NCI-H2196 treated with DMSO at 0.1 percent for 48 hours (cell line): Measurements from ENCODE around the gene MINDY4.
"Not testable (repeated sequence)": the region's sequence is repeated elsewhere in the genome, so short reads cannot be mapped to it uniquely, and the experiment has no call there.

Source experiments
- DNase-seq: peaks from one replicate; lab custom pipeline; 2025; ENCODE audit not compliant: unreplicated experiment; lab: John Stamatoyannopoulos, UW

MINDY4 gene

DNA sequence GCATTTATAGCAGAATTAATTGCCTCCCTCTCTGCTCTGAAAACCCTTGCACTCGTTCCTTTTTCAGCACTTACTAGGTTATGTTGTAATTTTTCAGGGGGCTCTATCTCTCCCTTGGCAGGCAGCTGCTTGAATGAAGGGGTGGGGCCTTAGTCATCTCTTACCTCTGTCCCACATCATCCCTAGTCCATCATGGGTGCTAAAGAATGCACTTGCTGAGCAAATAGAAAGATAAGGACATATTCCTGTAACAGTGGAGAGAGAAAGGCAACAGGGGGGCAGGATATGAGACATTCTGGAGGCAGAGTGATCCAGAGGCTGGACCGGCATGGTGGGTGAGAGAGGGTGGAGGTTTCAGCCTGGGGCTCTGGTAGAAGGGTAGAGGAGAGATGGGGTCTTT, 60.0 kb downstream of the MINDY4 start:
- no peak for DNase-seq

DNA sequence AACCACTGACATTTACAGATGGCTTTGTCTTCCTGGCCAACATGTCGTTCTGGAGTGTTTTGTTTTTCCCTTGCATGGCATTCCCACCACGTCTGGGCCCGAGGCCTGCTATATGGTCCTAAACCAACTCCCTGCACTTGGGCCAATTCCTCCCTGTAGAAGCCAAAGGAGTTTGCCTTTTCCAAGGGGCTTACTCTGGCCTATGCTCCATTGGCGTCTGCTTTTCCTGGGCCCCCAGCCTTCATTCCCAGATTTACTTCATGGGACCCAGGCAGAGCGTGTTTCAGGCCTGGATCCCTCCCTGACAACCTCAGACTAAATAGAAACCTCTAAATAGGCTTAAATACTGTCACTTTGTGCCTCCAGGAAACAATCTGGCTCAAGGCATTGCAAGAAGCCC, 60.7 kb downstream of the MINDY4 start:
- DNase-seq, result no peak

DNA sequence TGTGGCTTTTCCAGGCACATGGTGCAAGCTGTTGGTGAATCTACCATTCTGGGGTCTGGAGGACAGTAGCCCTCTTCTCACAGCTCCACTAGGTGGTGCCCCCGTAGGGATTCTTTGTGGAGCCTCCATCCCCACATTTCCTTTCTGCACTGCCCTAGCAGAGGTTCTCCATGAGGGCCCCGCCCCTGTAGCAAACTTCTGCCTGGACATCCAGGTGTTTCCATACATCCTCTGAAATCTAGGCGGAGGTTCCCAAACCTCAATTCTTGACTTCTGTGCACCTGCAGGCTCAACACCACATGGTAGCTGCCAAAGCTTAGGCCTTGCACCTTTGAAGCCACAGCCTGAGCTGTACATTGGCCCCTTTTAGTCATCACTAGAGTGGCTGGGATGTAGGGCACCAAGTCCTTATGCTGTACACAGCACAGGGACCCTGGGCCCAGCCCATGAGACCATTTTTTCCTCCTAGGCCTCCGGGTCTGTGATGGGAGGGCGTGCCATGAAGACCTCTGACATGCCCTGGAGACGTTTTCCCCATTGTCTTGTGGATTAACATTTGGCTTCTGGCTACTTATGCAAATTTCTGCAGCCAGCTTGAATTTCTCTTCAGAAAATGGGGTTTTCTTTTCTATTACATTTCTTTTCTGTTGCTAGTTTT, 62.9 kb downstream of the MINDY4 start:
- not testable (repeated sequence) for DNase-seq

DNA sequence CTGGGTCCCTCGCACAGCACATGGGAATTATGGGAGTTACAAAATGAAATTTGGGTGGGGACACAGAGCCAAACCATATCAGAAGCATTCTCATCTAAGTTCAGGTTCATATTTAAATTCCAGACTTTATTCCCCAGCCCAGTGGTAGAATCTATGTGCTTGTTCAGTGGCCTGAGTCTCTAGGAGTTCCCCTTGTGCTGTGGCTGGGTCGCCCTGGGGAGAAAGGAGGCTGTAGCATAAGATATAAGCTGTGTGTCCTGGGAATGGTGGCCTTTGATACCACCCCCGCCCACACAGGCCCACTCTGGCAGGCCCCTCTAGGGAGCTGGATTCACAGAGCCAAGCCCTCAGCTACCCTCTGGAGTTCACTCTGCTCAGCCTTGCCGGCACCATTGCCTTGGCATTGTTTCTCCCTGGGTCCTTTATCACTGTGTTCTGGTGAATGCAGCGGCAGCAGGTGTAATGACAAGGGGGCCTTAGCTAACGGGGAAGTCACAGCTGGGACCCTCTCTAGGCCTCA, 64.2 kb downstream of the MINDY4 start:
- DNase-seq, result no peak

DNA sequence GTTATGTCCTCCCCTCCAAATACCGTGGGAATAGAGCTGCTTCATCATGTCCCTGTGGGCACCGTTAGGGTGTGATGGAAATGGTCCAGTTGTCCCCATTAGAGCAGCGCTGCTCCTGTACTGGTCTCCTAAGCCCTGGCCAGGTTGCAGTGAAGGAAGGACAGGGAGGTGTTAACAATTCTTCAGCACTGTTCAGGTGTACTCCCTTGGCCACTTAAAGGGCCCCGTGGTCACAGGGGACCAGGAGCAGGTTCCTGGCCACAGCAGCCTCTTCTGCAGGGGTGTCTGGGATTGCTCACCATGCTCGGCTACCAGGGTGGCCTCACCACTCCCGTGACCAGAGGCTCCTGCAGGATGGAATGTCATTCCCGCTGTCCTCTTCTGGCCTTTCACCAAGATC, 65.8 kb downstream of the MINDY4 start:
- no peak for DNase-seq

DNA sequence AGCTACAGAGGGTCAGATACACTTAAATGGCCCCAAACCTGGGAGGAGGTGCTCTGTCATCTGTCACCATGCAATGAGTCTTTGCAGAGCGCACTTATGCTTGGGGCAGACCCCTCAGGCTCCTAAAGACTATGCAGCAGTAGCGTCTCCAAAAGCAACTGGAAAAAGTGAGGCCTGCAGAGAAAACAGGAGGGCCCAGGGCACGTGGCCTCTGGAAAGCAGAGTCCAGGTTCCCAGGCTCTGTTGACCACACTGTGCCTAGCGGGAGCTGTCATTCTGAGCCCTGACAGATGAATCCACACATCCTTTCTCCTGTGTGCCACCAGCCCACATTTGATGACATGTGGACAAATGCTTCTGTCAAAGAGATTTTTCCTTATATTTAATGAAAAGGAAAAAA, 66.4 kb downstream of the MINDY4 start:
- DNase-seq, result no peak

DNA sequence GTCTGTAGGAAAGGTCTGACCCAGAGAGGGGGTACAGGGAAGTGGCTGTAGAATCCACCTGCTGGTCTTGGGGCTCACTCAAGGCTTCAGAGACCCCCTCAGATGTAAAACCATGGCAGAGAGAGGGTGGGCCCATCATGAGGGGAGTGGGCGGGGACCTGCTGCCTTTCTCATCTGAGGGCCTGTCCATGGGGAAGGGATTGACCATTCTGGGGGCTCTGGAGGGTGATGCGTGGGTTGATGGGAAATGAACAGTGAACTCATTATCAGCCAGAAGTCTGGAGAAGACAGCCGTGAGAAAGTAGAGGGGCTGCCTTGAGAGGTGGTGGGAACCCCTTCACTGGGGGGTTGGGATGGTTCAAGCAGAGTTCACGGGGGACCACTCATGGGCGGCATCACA, 66.8 kb downstream of the MINDY4 start:
- DNase-seq, result no peak

DNA sequence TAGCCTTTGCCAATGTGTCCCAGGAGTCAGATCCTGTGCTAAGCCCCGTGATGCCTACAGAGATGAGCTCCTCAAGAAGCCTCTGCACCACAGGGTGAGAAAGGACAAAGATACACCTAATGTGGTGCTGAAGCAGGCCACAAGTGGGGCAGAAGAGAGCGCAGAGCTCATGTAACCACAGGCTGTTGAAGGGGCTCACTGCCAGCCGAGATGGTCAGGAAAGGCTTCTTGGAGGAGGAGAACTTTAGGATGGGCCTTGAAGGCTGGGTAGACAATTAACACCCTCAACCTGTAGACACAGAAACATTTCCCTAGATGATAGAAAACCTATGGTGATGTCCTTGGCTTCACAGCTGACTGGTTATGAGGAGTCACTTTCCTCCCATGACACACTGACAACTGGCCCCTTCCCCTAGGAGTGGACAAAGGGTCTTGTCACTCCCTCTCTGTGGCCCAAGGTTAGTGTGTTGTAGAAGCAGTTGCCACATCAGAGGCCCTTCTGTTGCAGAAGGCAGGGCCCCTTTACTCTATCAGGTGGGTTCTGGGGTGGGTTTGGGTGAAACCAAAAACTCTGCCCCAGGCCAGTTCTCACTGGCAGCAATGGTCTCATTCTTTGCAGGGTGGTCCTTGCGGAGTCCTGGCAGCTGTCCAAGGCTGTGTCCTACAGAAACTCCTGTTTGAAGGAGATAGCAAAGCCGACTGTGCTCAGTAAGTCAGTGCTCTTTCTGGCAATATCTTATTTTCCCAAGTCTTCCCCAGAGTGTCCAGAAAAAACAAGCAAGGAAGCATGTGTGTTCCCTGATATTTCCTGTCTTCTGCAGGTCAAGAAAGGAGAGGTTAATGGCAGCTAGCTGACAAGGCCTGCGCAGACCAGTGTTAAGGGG, 69.2 kb downstream of the MINDY4 start:
- DNase-seq, result no peak

DNA sequence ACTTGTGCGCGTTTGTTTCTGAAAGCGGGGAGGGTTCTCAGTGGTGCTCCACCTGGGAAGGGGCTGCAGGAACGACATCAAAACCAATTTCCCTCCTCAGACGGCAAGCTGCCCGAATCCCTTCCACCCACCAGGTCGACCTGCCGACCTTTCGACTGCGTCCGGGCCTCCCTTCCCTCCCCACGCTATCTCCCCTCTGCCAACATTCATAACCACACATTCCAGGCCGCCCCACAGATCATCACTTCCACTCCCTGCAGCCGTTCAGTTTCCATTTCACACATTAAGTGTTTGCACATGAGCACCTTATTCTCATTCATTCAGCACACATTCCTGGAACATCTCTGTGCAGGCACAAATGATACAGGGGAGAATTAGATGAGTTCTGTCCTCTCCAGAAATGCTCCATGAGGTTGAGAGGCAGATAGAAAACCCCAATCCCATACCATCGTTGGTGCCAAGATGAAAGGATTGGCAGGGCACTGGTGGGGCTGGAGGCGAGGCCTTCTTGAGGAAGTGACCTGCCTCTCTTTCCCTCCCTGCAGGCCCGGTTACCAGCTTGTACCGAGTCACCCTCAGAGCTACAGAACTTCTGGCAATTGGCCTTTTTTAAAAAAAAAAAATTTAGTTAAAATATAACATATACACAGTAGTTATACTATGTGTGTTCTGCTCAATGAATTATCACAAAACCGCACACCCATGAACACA, 70.0 kb downstream of the MINDY4 start:
- no peak for DNase-seq

DNA sequence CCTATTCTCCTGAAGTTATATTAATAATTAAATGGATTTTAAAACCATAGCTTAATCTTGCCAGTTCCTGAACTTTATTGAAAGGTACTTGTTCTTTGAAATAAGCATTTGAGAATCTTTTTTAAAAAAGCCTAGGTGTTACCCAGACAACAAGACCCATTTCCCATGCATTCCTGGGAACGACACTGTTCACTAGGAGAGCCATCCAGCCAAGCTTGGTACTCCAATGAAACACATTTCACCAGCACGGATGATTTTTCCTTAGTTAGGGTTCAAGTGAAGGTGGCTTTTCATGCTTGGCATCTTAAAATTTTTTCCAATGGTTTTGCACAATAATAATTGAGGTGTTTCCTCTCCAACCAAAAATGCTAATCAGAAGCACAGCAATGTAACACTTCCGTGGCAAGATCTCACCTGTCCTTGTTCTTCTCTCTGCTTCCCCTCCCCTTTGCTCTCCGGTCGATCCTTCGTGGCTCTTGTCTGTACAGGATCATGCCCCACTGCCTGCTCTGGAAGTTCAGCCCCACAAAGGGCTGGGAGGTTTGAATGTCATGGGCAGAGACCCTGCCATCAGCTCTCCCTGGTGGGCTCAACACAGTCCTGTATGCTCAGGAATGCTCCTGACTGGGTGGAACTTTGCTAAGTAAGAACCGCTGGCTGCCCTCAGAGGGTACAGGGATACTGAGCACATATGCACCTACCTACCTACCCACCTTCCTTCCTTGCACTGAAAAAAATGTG, 70.8 kb downstream of the MINDY4 start:
- DNase-seq, result no peak

DNA sequence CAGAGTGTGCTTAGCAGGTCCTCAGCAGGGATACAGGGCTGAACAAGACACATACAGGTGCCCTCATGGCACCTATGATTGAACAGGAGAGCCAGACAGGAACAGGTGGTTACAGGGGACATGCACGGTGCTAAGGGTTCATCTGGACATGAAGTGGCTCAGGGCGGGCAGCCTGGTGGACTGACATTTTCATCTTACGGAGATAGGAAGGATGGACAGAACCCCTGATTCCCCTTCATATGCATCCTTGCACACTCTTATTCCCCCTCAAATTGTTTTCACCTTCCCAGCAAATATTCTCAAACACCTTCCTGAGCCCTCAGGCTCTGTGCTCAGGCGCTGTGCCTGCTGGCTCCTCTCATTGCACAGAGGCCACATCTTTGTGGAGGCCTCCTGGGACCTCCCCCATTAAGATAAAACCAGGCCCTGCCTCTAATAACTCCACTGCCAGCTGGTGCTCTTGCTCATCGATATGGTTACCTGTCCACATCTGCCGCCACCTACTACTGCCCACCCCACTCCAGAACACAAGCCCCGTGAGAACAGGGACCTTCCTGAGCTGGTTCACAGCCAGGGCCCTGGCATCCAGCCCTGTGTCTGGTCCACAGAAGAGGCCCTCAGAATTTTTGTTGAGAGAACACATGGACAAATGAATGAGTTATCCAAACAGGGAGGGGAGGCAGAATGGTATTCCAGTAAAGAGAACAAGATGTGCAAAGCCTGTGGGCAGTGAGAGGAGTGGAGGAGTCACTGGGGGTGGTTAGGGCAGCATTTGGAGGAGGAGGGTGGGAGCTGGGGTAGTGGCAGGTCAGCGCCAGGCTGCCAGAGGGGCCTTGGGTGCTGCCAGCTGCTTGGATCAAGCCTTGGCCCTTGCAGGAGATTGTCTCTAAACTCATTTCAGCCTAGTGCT, 71.6 kb downstream of the MINDY4 start:
- no peak for DNase-seq

DNA sequence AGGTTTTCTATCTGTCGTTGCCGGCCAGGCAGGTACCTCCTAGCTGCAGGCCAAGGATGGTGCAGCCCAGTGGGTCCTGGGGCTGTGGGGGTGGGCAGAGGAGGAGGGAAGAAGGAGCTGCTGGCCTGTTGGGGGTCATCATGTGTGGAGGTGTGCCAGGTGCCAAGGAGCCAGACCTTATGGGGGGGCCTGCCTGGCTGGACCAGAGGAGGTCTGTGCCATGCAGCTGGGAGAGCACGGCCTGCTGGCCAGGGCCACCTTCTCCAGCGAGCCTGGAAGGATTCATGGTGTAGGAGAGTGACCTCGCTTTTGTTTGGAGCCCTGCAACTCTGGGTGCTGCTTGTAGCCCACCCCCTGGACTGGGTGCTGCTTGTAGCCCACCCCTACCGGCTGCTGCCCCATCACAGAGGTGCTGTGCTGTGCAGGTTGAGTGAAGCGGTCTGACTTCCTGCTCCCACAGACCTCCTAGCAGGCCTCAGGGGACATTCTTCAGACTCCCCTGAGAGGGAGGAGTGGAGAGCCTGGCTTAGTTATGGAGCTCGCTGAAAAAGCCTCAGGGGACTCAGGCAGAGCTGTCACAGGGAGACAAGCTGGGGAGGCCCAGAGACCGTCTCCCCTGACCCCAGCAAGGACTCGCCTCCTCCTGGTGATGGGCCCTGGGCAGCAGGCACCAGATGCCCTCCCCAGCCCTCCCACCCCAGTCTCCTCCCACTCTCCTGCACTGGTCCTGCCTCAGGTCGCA, 72.7 kb downstream of the MINDY4 start:
- no peak for DNase-seq

DNA sequence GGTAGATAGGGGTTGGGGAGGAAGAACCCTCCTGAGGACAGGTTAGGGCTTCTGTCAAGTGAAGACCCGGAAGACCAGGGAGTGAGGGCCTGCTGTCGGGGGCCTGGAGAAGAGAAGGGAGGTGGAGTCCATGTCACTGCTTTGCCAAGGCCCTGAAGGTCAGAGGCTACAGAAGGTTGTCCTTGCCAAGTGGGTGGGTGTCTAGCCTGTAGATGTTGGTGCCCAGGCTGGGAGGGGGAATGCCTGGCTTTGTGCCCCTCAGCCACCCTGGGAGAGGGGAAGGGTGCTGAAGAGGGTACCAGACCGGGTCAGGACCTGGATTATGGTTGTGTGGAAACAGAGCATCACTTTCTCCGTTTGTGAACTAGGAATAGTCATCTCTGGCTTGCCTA, 73.3 kb downstream of the MINDY4 start:
- DNase-seq, result no peak

DNA sequence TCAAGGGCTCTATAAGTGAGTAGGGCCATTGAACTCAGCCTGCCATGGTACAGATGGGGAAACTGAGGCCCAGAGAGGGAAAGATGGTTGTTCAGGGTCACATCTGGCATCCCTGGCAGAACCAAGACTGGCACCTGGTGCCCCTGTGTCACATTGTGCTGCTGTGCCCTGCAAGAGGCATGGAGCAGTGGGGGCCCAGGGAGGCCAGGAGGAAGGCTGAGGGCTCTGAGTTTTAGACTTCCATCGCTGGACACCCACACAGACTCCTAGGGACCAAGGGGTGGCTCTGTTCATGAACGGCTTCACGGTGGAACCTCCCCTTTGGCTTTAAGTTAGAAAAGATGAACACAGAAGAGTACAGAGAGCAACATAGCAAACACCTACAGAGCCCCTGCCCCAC, 73.7 kb downstream of the MINDY4 start:
- no peak for DNase-seq

DNA sequence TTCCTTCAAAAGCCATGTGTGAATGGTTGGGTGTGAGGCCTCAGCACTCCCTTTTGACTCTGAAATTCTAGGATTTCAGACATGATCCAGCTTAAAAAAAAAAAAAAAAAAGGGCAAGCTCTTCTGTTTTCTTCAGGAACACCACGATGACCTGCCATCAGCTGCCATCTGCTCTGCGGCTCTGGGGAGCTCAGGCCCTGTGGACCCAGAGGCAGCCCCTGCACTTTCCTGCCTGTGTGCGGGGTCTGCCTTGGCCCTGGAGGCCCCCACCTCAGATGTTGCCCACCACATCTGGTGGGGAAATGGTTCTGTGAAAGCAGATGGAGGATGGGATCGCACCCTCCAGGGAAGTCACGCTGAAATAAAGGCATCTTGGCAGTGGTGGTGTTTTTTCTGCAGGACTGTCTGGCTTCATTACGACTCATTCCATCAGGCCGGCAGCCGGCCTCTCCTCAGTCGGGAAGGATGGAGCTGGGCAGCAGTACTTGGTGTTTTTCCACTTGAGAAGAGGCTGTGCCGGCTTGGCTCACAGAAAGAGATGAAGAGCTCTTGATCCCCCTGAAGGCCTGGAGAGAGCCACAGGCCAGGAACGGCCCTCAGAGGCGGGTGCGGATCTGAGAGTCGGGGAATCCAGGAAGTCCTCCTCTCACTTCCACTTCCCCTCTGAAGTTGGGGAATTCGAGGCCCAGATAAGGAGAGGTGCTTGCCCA, 74.4 kb downstream of the MINDY4 start:
- DNase-seq, result no peak

DNA sequence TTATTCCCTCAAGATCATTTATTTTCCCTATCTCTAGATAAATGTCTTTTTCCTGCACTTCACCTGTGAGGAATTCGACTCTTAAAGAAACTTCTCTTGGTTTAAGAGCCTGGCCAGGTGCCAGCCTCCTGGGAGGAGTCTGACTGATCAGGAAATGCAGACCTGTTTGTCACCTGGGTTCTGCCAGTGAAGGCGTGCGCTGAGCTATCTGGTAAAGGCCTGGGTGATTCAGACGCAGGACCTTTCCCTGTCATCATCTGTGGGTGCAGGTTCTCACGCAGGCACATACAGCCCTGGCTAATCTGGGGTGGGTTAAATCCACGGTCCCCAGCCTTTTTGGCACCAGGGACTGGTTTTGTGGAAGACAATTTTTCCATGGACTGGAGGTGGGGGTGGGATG, 75.2 kb downstream of the MINDY4 start:
- DNase-seq, result no peak

DNA sequence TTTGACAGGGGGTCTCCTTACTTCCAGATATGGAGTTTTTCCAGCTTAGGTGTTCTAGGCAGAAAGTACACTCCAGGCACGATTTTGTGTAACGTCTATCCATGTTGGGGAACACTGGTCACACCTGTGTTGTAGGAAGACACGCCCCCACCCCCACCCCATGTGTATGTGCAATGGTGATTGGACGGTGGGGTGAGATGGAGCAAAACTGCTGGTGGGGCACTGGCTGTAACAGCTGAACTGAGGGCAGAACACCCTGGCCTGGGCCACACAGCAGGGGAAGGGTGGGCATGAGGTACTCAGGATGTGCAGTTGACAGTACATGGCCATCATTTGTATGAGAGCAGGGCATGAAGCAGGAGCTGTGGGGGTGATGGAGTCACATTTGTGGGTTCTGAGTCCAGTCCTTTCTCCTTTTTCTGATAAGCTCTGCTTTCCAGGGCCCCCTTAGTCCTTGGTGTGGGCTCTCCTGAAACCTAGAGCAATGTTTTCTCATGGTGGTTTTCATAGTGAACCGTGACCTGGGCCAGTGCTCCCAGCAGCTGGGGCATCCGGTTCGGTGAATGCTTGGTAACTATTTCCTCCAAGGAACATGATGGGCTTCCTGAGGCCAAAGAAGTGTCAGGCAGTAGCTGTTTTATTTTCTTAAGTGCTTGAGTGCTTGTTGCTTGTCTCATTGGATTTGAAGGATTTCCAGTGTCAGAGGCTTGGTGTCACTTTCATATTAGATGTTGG, 77.1 kb downstream of the MINDY4 start:
- no peak for DNase-seq

DNA sequence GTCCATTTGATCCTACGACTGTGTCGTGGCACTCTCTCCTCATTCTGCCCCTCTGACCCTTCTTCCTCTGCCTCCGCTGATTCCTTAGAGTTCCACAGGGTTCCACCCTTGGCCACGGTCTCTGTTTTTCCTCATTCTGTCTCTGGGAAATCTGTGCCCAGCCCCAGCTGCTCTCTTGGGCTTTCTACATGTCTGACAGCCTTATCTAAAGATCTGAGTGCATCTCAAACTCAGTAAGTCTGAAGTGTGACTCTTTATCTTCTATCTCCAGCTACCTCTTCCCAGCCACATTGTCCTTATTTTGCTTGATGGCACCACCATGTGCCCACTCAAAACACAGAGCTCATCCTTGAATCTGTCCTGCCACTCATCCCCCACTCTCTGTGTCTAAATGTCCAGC, 78.3 kb downstream of the MINDY4 start:
- no peak for DNase-seq
